Fibroblast of skin of back (primary cell): Measurements from ENCODE around the gene SIN3B.
"Not testable (repeated sequence)": the region's sequence is repeated elsewhere in the genome, so short reads cannot be mapped to it uniquely, and the experiment has no call there.

Experiments
- DNase-seq: peaks from one replicate; pipeline ENCODE4 v3.0.0-alpha.2; 2013

Gene SIN3B

GRCh38 chr19:16869331-16869972, 40.3 kb downstream of the SIN3B start:
- DNase-seq = no peak

GRCh38 chr19:16871871-16872270, 42.7 kb downstream of the SIN3B start:
- DNase-seq = no peak

- no peak for DNase-seq
Measured at GRCh38 chr19:16872728-16873127, 43.5 kb downstream of the SIN3B start.

GRCh38 chr19:16873594-16873993, 44.4 kb downstream of the SIN3B start:
- DNase-seq = no peak

- DNase-seq = no peak
Measured at GRCh38 chr19:16874250-16874977, 45.2 kb downstream of the SIN3B start.

GRCh38 chr19:16874978-16875299, 45.7 kb downstream of the SIN3B start:
- not testable (repeated sequence) for DNase-seq

GRCh38 chr19:16875584-16876555, 46.7 kb downstream of the SIN3B start:
- no peak for DNase-seq

- DNase-seq = no peak
Measured at GRCh38 chr19:16876904-16877361, 47.7 kb downstream of the SIN3B start.

- no peak for DNase-seq
Measured at GRCh38 chr19:16877581-16877980, 48.4 kb downstream of the SIN3B start.

- no peak for DNase-seq
Measured at GRCh38 chr19:16878181-16878965, 49.2 kb downstream of the SIN3B start.

GRCh38 chr19:16880884-16881554, 51.8 kb downstream of the SIN3B start:
- no peak for DNase-seq

GRCh38 chr19:16882146-16882545, 52.9 kb downstream of the SIN3B start:
- DNase-seq = no peak

GRCh38 chr19:16883522-16883921, 54.3 kb downstream of the SIN3B start:
- DNase-seq = no peak

- peak; percentile 18 for DNase-seq
Measured at GRCh38 chr19:16885166-16885565, 56.0 kb downstream of the SIN3B start.

GRCh38 chr19:16886305-16886880, 57.2 kb downstream of the SIN3B start:
- peak; percentile 21 for DNase-seq

- DNase-seq = no peak
Measured at GRCh38 chr19:16887353-16888265, 58.4 kb downstream of the SIN3B start.

- peak; percentile 13 for DNase-seq
Measured at GRCh38 chr19:16888629-16889365, 59.6 kb downstream of the SIN3B start, which contains the start of gene F2RL3. TSS of gene F2RL3 (plus strand) at chr19:16888999. CDS start at chr19:16889190, 191 bp downstream.

GRCh38 chr19:16889366-16889882, 60.2 kb downstream of the SIN3B start:
- DNase-seq = no peak

GRCh38 chr19:16889883-16890460, 60.8 kb downstream of the SIN3B start:
- no peak for DNase-seq
